SK-N-SH (cell line): ENCODE measurements around the gene AK4. TPM values are rescaled to one million over a fixed set of nuclear protein-coding genes. Genes with fewer than 3 reads are reported as not detected.

ENCODE experiments used
- CTCF ChIA-PET: fragments of 300-600, 350-600 bp; formaldehyde crosslinking; extraction: SDS; loops from one replicate; lab custom pipeline; 2021; lab: Yijun Ruan, JAX
- POLR2A ChIA-PET: fragments of 350-600 bp; sonication (Branson Sonifier 250); formaldehyde crosslinking; extraction: SDS; loops from one replicate; lab custom pipeline; 2020; ENCODE audit warnings: antibody characterized with exemption, inconsistent platforms; lab: Yijun Ruan, JAX
- DNase-seq: peaks from one replicate; pipeline ENCODE4 v3.0.0; 2012
- H2AFZ ChIP-seq: fragments of 200-600 bp; sonication (generic); 2 replicates; pipeline ENCODE4 v1.8.1; 2016; ENCODE audit warnings: antibody characterized with exemption, mild to moderate bottlenecking, low read depth
- H3F3A ChIP-seq: fragments of 200-600 bp; sonication (generic); replicated peaks from 2 replicates; pipeline ENCODE3; 2016; ENCODE audit warnings: antibody characterized with exemption, mild to moderate bottlenecking; ENCODE audit not compliant: insufficient read depth
- H3K27ac ChIP-seq, 2 experiments: fragments of 200-500 bp in 1 of 2; fragments of 200-600 bp in 1 of 2; sonication (Bioruptor generic) in 1 of 2; sonication (generic), shearing (Covaris generic) in 1 of 2; 2 replicates each; pipeline versions ENCODE4 v1.5.1 to v1.6.1; 2014 to 2016; ENCODE audit warnings: low read depth in 2 of 2, inconsistent platforms in 1 of 2, low read length in 1 of 2, mild to moderate bottlenecking in 1 of 2, mixed read lengths in 1 of 2
- H3K27me3 ChIP-seq: fragments of 200-600 bp; sonication (generic), shearing (Covaris generic); 2 replicates; pipeline ENCODE4 v1.6.1; 2016; ENCODE audit warnings: mixed run types; ENCODE audit not compliant: insufficient read depth
- H3K36me3 ChIP-seq, 2 experiments: fragments of 200-500 bp in 1 of 2; fragments of 200-600 bp in 1 of 2; sonication (Bioruptor generic) in 1 of 2; sonication (generic) in 1 of 2; replicated peaks in 1 of 2; 2 replicates each; pipeline versions ENCODE3 to v1.5.1; 2014 to 2016; ENCODE audit warnings: low read length in 1 of 2, mild to moderate bottlenecking in 1 of 2; ENCODE audit not compliant: insufficient read depth in 2 of 2, control insufficient read depth in 1 of 2
- H3K4me1 ChIP-seq, 2 experiments: fragments of 200-500 bp in 1 of 2; fragments of 200-600 bp in 1 of 2; sonication (Bioruptor generic) in 1 of 2; sonication (generic), shearing (Covaris generic) in 1 of 2; 2 replicates each; pipeline versions ENCODE4 v1.5.1 to v1.6.1; 2014 to 2016; ENCODE audit warnings: low read depth in 1 of 2, low read length in 1 of 2, mixed run types in 1 of 2; ENCODE audit not compliant: insufficient read depth in 2 of 2, control insufficient read depth in 1 of 2
- H3K4me2 ChIP-seq: fragments of 200-600 bp; sonication (generic), shearing (Covaris generic); 2 replicates; pipeline ENCODE4 v1.6.1; 2017; ENCODE audit warnings: mixed run types
- H3K4me3 ChIP-seq, 2 experiments: fragments of 200-500 bp in 1 of 2; fragments of 200-600 bp in 1 of 2; sonication (Bioruptor generic) in 1 of 2; sonication (generic), shearing (Covaris generic) in 1 of 2; 2 replicates each; pipeline versions ENCODE4 v1.5.1 to v1.8.1; 2014 to 2016; ENCODE audit warnings: low read depth in 2 of 2, inconsistent platforms in 1 of 2, low read length in 1 of 2, mild to moderate bottlenecking in 1 of 2, mixed read lengths in 1 of 2, moderate library complexity in 1 of 2
- H3K79me2 ChIP-seq: fragments of 200-600 bp; sonication (generic); 2 replicates; pipeline ENCODE4 v1.8.1; 2017; ENCODE audit warnings: mild to moderate bottlenecking; ENCODE audit not compliant: insufficient read depth
- H3K9ac ChIP-seq: fragments of 200-600 bp; sonication (generic); 2 replicates; pipeline ENCODE4 v1.6.1; 2017; ENCODE audit warnings: mixed run types
- H3K9me2 ChIP-seq: fragments of 200-600 bp; sonication (generic); 2 replicates; pipeline ENCODE4 v1.6.1; 2017; ENCODE audit warnings: mixed run types
- H3K9me3 ChIP-seq: fragments of 200-600 bp; sonication (generic); 2 replicates; pipeline ENCODE4 v1.6.1; 2017; ENCODE audit warnings: mixed run types, mild to moderate bottlenecking, moderate library complexity
- H4K20me1 ChIP-seq: fragments of 200-600 bp; sonication (generic); 2 replicates; pipeline ENCODE4 v1.6.1; 2017; ENCODE audit warnings: mild to moderate bottlenecking, mixed run types; ENCODE audit not compliant: insufficient read depth
- CHD2 ChIP-seq: fragments of 150-350 bp; IDR thresholded peaks from 2 replicates; pipeline ENCODE4 v1.6.1; 2018; ENCODE audit warnings: low read length; ENCODE audit not compliant: partially characterized antibody
- GABPA ChIP-seq: IDR thresholded peaks from 2 replicates; pipeline ENCODE4 v1.4.0; 2012; ENCODE audit warnings: low read depth, mild to moderate bottlenecking
- GATA2 ChIP-seq: sonication (generic); formaldehyde crosslinking; IDR thresholded peaks from 2 replicates; pipeline ENCODE4 v1.5.0; 2020; ENCODE audit warnings: mild to moderate bottlenecking, missing genetic modification reagents
- IRF3 ChIP-seq: fragments of 150-350 bp; IDR thresholded peaks from 2 replicates; pipeline ENCODE4 v1.6.1; 2016; ENCODE audit warnings: mild to moderate bottlenecking, low read depth, low read length
- MAX ChIP-seq: IDR thresholded peaks from 2 replicates; pipeline ENCODE4 v1.4.0; 2012; ENCODE audit warnings: low read depth
- MEF2A ChIP-seq: IDR thresholded peaks from 2 replicates; pipeline ENCODE4 v1.4.0; 2012; ENCODE audit warnings: low read depth, borderline replicate concordance
- MXI1 ChIP-seq: IDR thresholded peaks from 2 replicates; pipeline ENCODE4 v1.6.1; 2012; ENCODE audit warnings: mild to moderate bottlenecking, low read depth, low read length, improper control_type of control experiment
- NRF1 ChIP-seq: IDR thresholded peaks from 2 replicates; pipeline ENCODE4 v1.6.1; 2012; ENCODE audit warnings: low read depth, mild to moderate bottlenecking, low read length
- PBX3 ChIP-seq: IDR thresholded peaks from 2 replicates; pipeline ENCODE4; 2012
- POLR2AphosphoS5 ChIP-seq: IDR thresholded peaks from 2 replicates; pipeline ENCODE4 v1.6.1; 2012; ENCODE audit warnings: low read depth, low read length
- RAD21 ChIP-seq: IDR thresholded peaks from 2 replicates; pipeline ENCODE4 v1.6.1; 2012; ENCODE audit warnings: mild to moderate bottlenecking, low read length
- RCOR1 ChIP-seq: fragments of 150-350 bp; IDR thresholded peaks from 2 replicates; pipeline ENCODE4 v1.6.1; 2017; ENCODE audit warnings: antibody characterized with exemption, low read length
- SMC3 ChIP-seq: IDR thresholded peaks from 2 replicates; pipeline ENCODE4 v1.6.1; 2012; ENCODE audit warnings: low read depth, low read length, improper control_type of control experiment
- YY1 ChIP-seq: IDR thresholded peaks from 2 replicates; pipeline ENCODE4 v1.4.0; 2012; ENCODE audit warnings: low read depth, mild to moderate bottlenecking
- WGBS: methylation state at CpG from one replicate; pipeline ENCODE4 v1.1.6; 2017; ENCODE audit warnings: low lambda C conversion rate; 5-methylcytosine and 5-hydroxymethylcytosine counted together
- polyA plus RNA-seq, 3 experiments: library from polyadenylated mRNA; depleted of rRNA; stranded (reverse); fragments of >200 nt; gene quantifications; 2 replicates each; pipeline ENCODE4 v1.2.3, GENCODE V29; 2012

AK4 gene
- polyA plus RNA-seq, 1 of the 3 experiments (the other 2 are of a cell fraction), result 6.4 TPM

GRCh38 chr1:65267683-65268082 lies 119.7 kb downstream of the AK4 start:
- H4K20me1 ChIP-seq, result no peaks in the 10 kb centered on the region
- no peaks in the 10 kb centered on the region for H3K9me2 ChIP-seq
- ChIA-PET POLR2A (interaction anchor here (1.0 to 1.8 kb wide), 2 partner anchors 10 to 42 kb away, joined by 3 to 9 read pairs; no protein-coding TSS in a partner anchor), CTCF (interaction anchor here (1.4 to 3.0 kb wide), 2 partner anchors 11 to 420 kb away, joined by 3 to 24 read pairs; no protein-coding TSS in a partner anchor)
- TF ChIP-seq YY1 (no peak), RCOR1 (no peak), MEF2A (no peak), POLR2AphosphoS5 (no peak), CHD2 (no peak), NRF1 (no peak), RAD21 (no peak), MXI1 (no peak), GATA2 (no peak), MAX (no peak)
- no peaks in the 10 kb centered on the region for H3K79me2 ChIP-seq
- no peaks in the 10 kb centered on the region for H3F3A ChIP-seq
- H3K36me3 ChIP-seq, result no peaks in the 10 kb centered on the region
- H3K9ac ChIP-seq, result no peak overlapping the region
- no peak overlapping the region for H2AFZ ChIP-seq
- H3K4me1 ChIP-seq, result peaks cover 5% of the 10 kb centered on the region in 2 experiments; a peak in 2 of 4 replicates
- no peaks in the 10 kb centered on the region for H3K9me3 ChIP-seq
- no peak overlapping the region for H3K4me2 ChIP-seq
- no peak overlapping the region for H3K4me3 ChIP-seq
- no peaks in the 10 kb centered on the region for H3K27me3 ChIP-seq
- peak; percentile 44 for DNase-seq
- no peak overlapping the region for H3K27ac ChIP-seq
- WGBS, result 50% methylated on average over 1 of the region's 1 CpG

DNA sequence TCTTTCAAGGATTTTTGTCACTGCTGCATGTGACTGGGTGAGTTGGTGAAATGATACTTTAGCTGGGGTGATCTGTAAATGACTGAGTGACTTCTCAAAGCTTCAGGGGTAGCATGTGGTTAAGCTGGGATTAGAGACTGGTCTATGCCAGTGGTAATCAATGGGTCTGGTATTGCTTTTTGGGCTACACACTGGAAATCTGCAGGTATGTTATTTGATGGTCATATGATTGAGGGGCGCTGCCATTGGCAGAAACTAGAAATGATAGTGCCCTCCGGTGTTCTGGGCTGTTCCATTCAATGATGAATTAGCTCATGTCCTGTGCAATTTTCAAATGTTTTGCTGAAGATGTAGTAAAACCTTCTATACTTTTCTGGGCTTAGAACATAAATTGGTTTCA lies 121.6 kb downstream of the AK4 start:
- no peak for DNase-seq
- no peaks in the 10 kb centered on the region for H3F3A ChIP-seq
- H4K20me1 ChIP-seq, result no peaks in the 10 kb centered on the region
- ChIA-PET POLR2A (no interaction called here), CTCF (interaction anchor here (0.6 to 1.6 kb wide), 5 partner anchors 13 to 418 kb away, joined by 3 to 5 read pairs (median 3); partner anchors contain the start of gene DNAJC6)
- no peaks in the 10 kb centered on the region for H3K27me3 ChIP-seq
- no peak overlapping the region for H3K9ac ChIP-seq
- no peak overlapping the region for H3K4me2 ChIP-seq
- no peak overlapping the region for H2AFZ ChIP-seq
- no peaks in the 10 kb centered on the region for H3K79me2 ChIP-seq
- H3K9me3 ChIP-seq, result no peaks in the 10 kb centered on the region
- no peaks in the 10 kb centered on the region for H3K36me3 ChIP-seq
- no peak for TF ChIP-seq SMC3
- TF ChIP-seq MAX, result no peak
- no peak for TF ChIP-seq PBX3
- TF ChIP-seq GABPA, result no peak
- no peak for TF ChIP-seq IRF3
- TF ChIP-seq YY1, result no peak
- WGBS, result 95% methylated on average over 2 of the region's 2 CpGs
- no peaks in the 10 kb centered on the region for H3K9me2 ChIP-seq
- H3K27ac ChIP-seq, result no peak overlapping the region
- H3K4me1 ChIP-seq, result peaks cover 2 to 5% of the 10 kb centered on the region in 2 experiments; a peak in 2 of 4 replicates
- H3K4me3 ChIP-seq, result no peak overlapping the region
